ENCODE data around the gene FIS1.
"Not testable (repeated sequence)": the region's sequence is repeated elsewhere in the genome, so short reads cannot be mapped to it uniquely, and the experiment has no call there.

The FIS1 gene

GRCh38 chr7:101244375-101245146 lies at the start of gene FIS1:
FIS1 (minus strand) TSS chr7:101245081; CDS start chr7:101245004, 77 bp downstream.
- Histone ChIP-seq H3K27me3 (ENCODE audit: insufficient read depth, poor library complexity, severe bottlenecking) (no peaks in the 10 kb centered on the region), H3K36me3 (ENCODE audit: low read depth) (peaks cover 24% of the 10 kb centered on the region), H3K4me3 (ENCODE audit: severe bottlenecking) (peak within 1 kb of the TSS; percentile 78), H3K27ac (ENCODE audit: poor library complexity, severe bottlenecking) (peak within 1 kb of the TSS; percentile 70), H3K9me3 (ENCODE audit: severe bottlenecking) (no peaks in the 10 kb centered on the region), H3K4me1 (ENCODE audit: insufficient read depth, poor library complexity, severe bottlenecking) (peaks cover 6% of the 10 kb centered on the region)
- peak; percentile 92 for TF ChIP-seq CTCF (IDR thresholded peaks at IDR 0.05; ENCODE audit: poor library complexity, severe bottlenecking)
- DNase-seq (ENCODE audit: low spot score) (peak; percentile 94), ATAC-seq (ENCODE audit: low read depth) (peak; percentile 94)

- no peak overlapping the region for H3K4me3 ChIP-seq (ENCODE audit: severe bottlenecking)
- H3K9me3 ChIP-seq (ENCODE audit: severe bottlenecking), result no peaks in the 10 kb centered on the region
- H3K36me3 ChIP-seq (ENCODE audit: low read depth), result no peaks in the 10 kb centered on the region
- TF ChIP-seq CTCF (IDR thresholded peaks at IDR 0.05; ENCODE audit: poor library complexity, severe bottlenecking), result no peak
- no peak for DNase-seq (ENCODE audit: low spot score)
- peaks cover 11% of the 10 kb centered on the region for H3K27me3 ChIP-seq (ENCODE audit: insufficient read depth, poor library complexity, severe bottlenecking)
- H3K4me1 ChIP-seq (ENCODE audit: insufficient read depth, poor library complexity, severe bottlenecking), result no peaks in the 10 kb centered on the region
- no peak overlapping the region for H3K27ac ChIP-seq (ENCODE audit: poor library complexity, severe bottlenecking)
- ATAC-seq (ENCODE audit: low read depth), result no peak
These were observed 49.4 kb upstream of the FIS1 start for GRCh38 chr7:101294039-101294831.

GRCh38 chr7:101293069-101294021 lies 48.5 kb upstream of the FIS1 start:
- DNase-seq (ENCODE audit: low spot score); H3K4me3 ChIP-seq (ENCODE audit: severe bottlenecking); ATAC-seq (ENCODE audit: low read depth); H3K9me3 ChIP-seq (ENCODE audit: severe bottlenecking); H3K27ac ChIP-seq (ENCODE audit: poor library complexity, severe bottlenecking); H3K36me3 ChIP-seq (ENCODE audit: low read depth); H3K27me3 ChIP-seq (ENCODE audit: insufficient read depth, poor library complexity, severe bottlenecking); H3K4me1 ChIP-seq (ENCODE audit: insufficient read depth, poor library complexity, severe bottlenecking): not testable (repeated sequence)

- not testable (repeated sequence) for H3K4me3 ChIP-seq (ENCODE audit: severe bottlenecking); H3K4me1 ChIP-seq (ENCODE audit: insufficient read depth, poor library complexity, severe bottlenecking); ATAC-seq (ENCODE audit: low read depth); H3K27ac ChIP-seq (ENCODE audit: poor library complexity, severe bottlenecking); H3K27me3 ChIP-seq (ENCODE audit: insufficient read depth, poor library complexity, severe bottlenecking); DNase-seq (ENCODE audit: low spot score); H3K9me3 ChIP-seq (ENCODE audit: severe bottlenecking); H3K36me3 ChIP-seq (ENCODE audit: low read depth)
These were observed 47.7 kb upstream of the FIS1 start for GRCh38 chr7:101292566-101292965.

GRCh38 chr7:101290186-101291037 lies 45.5 kb upstream of the FIS1 start:
- ATAC-seq (ENCODE audit: low read depth), result peak; percentile 72
- not testable (repeated sequence) for H3K9me3 ChIP-seq (ENCODE audit: severe bottlenecking); H3K27ac ChIP-seq (ENCODE audit: poor library complexity, severe bottlenecking); H3K36me3 ChIP-seq (ENCODE audit: low read depth); H3K4me3 ChIP-seq (ENCODE audit: severe bottlenecking); DNase-seq (ENCODE audit: low spot score); H3K4me1 ChIP-seq (ENCODE audit: insufficient read depth, poor library complexity, severe bottlenecking); H3K27me3 ChIP-seq (ENCODE audit: insufficient read depth, poor library complexity, severe bottlenecking)
- peak; percentile 84 for TF ChIP-seq CTCF (IDR thresholded peaks at IDR 0.05; ENCODE audit: poor library complexity, severe bottlenecking)

- H3K4me3 ChIP-seq (ENCODE audit: severe bottlenecking); DNase-seq (ENCODE audit: low spot score); H3K4me1 ChIP-seq (ENCODE audit: insufficient read depth, poor library complexity, severe bottlenecking); H3K27ac ChIP-seq (ENCODE audit: poor library complexity, severe bottlenecking); H3K36me3 ChIP-seq (ENCODE audit: low read depth); ATAC-seq (ENCODE audit: low read depth); H3K9me3 ChIP-seq (ENCODE audit: severe bottlenecking); H3K27me3 ChIP-seq (ENCODE audit: insufficient read depth, poor library complexity, severe bottlenecking): not testable (repeated sequence)
These were observed 44.8 kb upstream of the FIS1 start for GRCh38 chr7:101289687-101290086.
